GM23248 (cell line): ENCODE data around the gene NAPG.

Source experiments
- EZH2 ChIP-seq: fragments of 200-600 bp; sonication (generic); IDR thresholded peaks from 2 replicates; pipeline ENCODE4 v1.6.1; 2018; ENCODE audit warnings: antibody characterized with exemption, mild to moderate bottlenecking; ENCODE audit not compliant: insufficient read depth, poor library complexity, severe bottlenecking
- EZH2phosphoT487 ChIP-seq: fragments of 200-600 bp; sonication (generic); IDR thresholded peaks from 2 replicates; pipeline ENCODE4 v1.6.1; 2018; ENCODE audit warnings: antibody characterized with exemption, moderate library complexity, mild to moderate bottlenecking, low read depth; ENCODE audit not compliant: insufficient read depth

DNA sequence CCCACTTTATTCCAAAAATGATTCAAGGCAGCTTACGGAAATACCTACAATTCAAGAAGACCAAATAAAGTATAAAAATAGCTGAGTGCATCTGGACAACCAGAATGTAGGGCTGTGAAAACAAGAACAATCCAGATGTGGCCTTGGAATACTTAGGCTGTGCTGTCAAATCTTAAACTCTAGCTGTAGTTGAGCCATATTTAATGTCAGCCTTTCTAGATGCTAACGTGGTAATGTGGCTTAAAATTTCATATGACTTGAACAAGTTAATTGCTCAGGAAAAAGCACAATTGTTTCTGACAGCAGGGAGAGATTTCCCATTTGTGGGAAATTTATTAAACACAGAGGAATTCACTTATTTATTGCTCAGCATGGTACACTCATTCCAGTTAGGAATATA lies 14.6 kb upstream of the NAPG start:
- TF ChIP-seq EZH2 (no peak), EZH2phosphoT487 (no peak)
